Astrocyte of the spinal cord (primary cell): ENCODE results near the gene CSF1R.
A peak's percentile ranks its signal among the peaks of the same experiment; 100 is the strongest.
"Not testable (repeated sequence)": the region's sequence is repeated elsewhere in the genome, so short reads cannot be mapped to it uniquely, and the experiment has no call there.

Experiments
- DNase-seq: peaks from one replicate; pipeline ENCODE4 v3.0.0; 2011; ENCODE audit warnings: low read depth, low spot score
- H3K4me3 ChIP-seq: 2 replicates; pipeline ENCODE4 v1.5.1; 2011; ENCODE audit warnings: low read depth, mild to moderate bottlenecking, low read length, moderate library complexity
- in situ Hi-C: cut with HindIII; loops from 2 replicates; pipeline ENCODE4 v1.10.0; 2017; ENCODE audit warnings: low sequenced_read_pairs
- TF ChIP-seq, protein P1 (sequence below): IDR thresholded peaks from 2 replicates; pipeline ENCODE4 v1.5.1; 2012; ENCODE audit warnings: low read depth, mild to moderate bottlenecking, low read length, inconsistent platforms

The CSF1R gene

GRCh38 chr5:150052956-150053712, 33.2 kb downstream of the CSF1R start:
- no peak overlapping the region for H3K4me3 ChIP-seq
- TF ChIP-seq, protein P1, sequence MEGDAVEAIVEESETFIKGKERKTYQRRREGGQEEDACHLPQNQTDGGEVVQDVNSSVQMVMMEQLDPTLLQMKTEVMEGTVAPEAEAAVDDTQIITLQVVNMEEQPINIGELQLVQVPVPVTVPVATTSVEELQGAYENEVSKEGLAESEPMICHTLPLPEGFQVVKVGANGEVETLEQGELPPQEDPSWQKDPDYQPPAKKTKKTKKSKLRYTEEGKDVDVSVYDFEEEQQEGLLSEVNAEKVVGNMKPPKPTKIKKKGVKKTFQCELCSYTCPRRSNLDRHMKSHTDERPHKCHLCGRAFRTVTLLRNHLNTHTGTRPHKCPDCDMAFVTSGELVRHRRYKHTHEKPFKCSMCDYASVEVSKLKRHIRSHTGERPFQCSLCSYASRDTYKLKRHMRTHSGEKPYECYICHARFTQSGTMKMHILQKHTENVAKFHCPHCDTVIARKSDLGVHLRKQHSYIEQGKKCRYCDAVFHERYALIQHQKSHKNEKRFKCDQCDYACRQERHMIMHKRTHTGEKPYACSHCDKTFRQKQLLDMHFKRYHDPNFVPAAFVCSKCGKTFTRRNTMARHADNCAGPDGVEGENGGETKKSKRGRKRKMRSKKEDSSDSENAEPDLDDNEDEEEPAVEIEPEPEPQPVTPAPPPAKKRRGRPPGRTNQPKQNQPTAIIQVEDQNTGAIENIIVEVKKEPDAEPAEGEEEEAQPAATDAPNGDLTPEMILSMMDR = no peak
- in situ Hi-C loops = no loop called here
- DNase-seq = peak; percentile 78

DNA sequence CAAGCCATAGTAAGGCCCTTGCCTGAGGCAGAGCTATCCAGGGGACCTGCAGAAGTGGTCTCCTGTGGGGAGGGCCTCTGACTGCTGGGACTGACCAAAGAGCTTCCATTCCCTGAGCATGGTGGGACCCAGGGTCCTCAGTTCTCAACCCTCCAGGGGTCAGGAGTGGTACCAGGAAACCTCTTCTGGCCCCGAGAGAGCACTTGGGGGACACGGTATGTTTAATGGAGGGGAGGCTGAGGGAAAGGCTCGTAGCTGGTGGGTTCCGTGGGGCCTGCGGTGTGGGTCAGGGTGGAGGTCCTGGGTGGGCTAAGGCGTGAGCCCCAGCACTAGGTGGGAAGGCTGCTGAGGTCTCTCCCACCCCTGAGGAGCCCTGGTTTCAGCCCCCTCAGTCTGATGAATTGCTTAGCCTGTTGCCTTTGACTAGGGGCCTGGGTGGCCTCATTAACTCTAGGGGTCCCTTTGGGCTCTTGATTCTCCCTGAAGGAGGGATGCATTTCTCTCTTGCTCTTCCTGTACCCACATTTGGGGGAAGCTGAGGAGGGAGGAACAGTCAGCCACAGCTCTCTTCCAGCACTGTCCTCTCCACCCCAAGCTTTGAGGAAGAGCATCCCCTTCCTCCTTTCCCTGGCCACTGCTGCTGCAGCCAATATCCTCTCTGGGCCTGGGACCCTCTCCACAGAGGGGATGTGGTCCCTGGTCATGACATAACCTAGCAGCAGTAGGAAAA, 34.0 kb downstream of the CSF1R start:
- DNase-seq = no peak
- TF ChIP-seq, protein P1 = no peak
- in situ Hi-C loops = no loop called here
- H3K4me3 ChIP-seq = no peak overlapping the region

DNA sequence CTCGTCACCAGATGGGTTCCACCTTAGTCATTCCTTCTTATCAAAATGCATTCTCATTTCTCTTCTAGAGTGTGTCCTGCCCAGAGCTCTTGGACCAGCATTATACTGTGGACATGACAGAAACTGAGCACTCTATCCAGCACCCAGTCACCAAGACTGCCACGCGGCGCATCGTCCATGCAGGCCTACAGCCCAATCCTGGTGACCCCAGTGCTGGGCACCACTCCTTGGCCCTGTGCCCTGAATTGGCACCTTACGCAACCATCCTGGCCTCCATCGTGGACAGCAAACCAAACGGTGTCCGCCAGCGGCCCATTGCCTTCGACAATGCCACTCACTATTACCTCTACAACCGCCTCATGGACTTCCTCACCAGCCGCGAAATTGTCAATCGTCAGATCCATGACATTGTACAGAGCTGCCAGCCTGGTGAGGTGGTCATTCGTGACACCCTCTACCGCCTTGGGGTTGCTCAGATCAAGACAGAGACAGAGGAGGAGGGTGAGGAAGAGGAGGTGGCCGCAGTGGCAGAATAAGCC, 34.6 kb downstream of the CSF1R start:
- in situ Hi-C loops = no loop called here
- DNase-seq = no peak
- no peak overlapping the region for H3K4me3 ChIP-seq
- TF ChIP-seq, protein P1 = no peak

GRCh38 chr5:150050172-150050811, 36.1 kb downstream of the CSF1R start:
- DNase-seq = peak; percentile 71
- in situ Hi-C loops = not testable (repeated sequence)

GRCh38 chr5:150046031-150046430, 40.3 kb downstream of the CSF1R start:
- TF ChIP-seq, protein P1 = no peak
- in situ Hi-C loops = no loop called here
- no peak overlapping the region for H3K4me3 ChIP-seq
- no peak for DNase-seq

More at GRCh38 chr5:150050172-150050811, 36.1 kb downstream of the CSF1R start:
- H3K4me3 ChIP-seq = not testable (repeated sequence)

GRCh38 chr5:150045549-150045948, 40.8 kb downstream of the CSF1R start:
- DNase-seq = no peak
- H3K4me3 ChIP-seq = no peak overlapping the region
- in situ Hi-C loops = no loop called here
- TF ChIP-seq, protein P1 = peak; percentile 3

DNA sequence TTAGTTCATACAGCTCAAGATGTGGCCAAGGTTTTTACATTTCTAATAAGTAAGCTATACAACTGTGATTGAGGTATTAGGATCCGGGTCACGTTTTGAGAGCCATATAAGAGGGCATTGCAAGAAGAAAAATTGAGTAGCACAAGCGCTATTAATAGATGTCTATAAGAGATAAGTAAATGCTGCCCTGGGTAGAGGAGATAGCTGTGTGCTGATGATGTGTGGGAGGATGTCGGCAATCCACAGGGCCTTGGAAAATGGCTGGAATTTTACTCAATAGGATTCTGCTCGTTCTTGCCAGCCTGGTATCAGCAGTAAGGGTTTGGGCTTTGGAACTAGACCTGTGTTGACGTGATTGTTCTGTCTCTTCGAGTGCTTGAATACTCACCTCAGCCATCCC, 41.6 kb downstream of the CSF1R start:
- no peak overlapping the region for H3K4me3 ChIP-seq
- no peak for DNase-seq
- in situ Hi-C loops = no loop called here
- TF ChIP-seq, protein P1 = no peak
